GM12891 (cell line): ENCODE results near the gene CNTN2.

ENCODE experiments used
- PAX5 ChIP-seq: IDR thresholded peaks from 2 replicates; pipeline ENCODE4 v1.6.1; 2011; ENCODE audit warnings: low read length, moderate library complexity, mild to moderate bottlenecking; ENCODE audit not compliant: insufficient read depth, severe bottlenecking
- POLR2A ChIP-seq: IDR thresholded peaks from 2 replicates; pipeline ENCODE4 v1.6.1; 2011; ENCODE audit warnings: low read depth, low read length, control low read depth
- POLR2AphosphoS5 ChIP-seq: IDR thresholded peaks from 2 replicates; pipeline ENCODE4 v1.6.1; 2011; ENCODE audit warnings: low read depth, low read length, control low read depth

DNA sequence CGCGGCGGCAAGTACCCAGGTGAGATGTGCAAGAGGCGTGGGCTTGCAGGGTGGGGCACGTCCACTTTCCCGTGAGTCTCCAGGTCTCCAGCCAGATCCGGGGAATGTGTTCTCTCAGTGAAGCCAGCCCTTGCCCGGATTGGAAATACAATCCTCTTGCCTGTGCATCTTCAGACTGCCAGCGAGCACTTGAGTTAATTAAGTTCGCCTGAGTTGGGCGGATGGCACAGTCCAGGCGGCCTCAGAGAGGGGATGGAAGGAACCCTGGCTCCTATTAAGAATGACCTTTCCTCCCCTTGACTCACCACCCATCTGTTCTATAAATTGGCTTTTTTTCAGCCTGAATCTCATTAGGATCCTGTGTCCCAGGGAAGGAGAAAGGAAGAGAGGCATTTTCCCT, 33.3 kb upstream of the CNTN2 start:
- no peak for TF ChIP-seq POLR2A
- TF ChIP-seq PAX5, result no peak
- no peak for TF ChIP-seq POLR2AphosphoS5
